Kidney (tissue), 14 donors: ENCODE data around the gene C5orf52. TPM values are rescaled to one million over a fixed set of nuclear protein-coding genes. Genes with fewer than 3 reads are reported as not detected.
"Not testable (repeated sequence)": the region's sequence is repeated elsewhere in the genome, so short reads cannot be mapped to it uniquely, and the experiment has no call there.

Experiments used
- DNase-seq, 5 donors: peaks; one replicate each; pipeline ENCODE4 v3.0.0-alpha.2; 2013 to 2020
- FAIRE-seq: peaks from 2 replicates; lab custom pipeline; 2012; peaks lifted over from hg19 to GRCh38; lab: Jason Lieb, UNC
- H3K27ac ChIP-seq, 2 donors: one replicate each; pipeline ENCODE4 v1.7.0; 2013; ENCODE audit warnings: low read depth in 2 of 2, low read length in 2 of 2, inconsistent platforms in 1 of 2
- H3K27me3 ChIP-seq: one replicate; pipeline ENCODE4 v1.7.1; 2013; ENCODE audit warnings: low read length, inconsistent platforms; ENCODE audit not compliant: control insufficient read depth, insufficient read depth
- H3K36me3 ChIP-seq, 3 donors: one replicate each; pipeline versions ENCODE4 v1.7.0 to v1.7.1; 2013; ENCODE audit warnings: low read length in 3 of 3, control low read depth in 1 of 3, inconsistent platforms in 1 of 3; ENCODE audit not compliant: insufficient read depth in 3 of 3, control insufficient read depth in 2 of 3
- H3K4me1 ChIP-seq, 3 donors: one replicate each; pipeline versions ENCODE4 v1.7.0 to v1.7.1; 2013; ENCODE audit warnings: low read length in 3 of 3, inconsistent platforms in 1 of 3, low read depth in 1 of 3; ENCODE audit not compliant: control insufficient read depth in 2 of 3, insufficient read depth in 2 of 3
- H3K4me3 ChIP-seq, 3 donors: one replicate each; pipeline versions ENCODE4 v1.7.0 to v1.8.1; 2013; ENCODE audit warnings: low read length in 3 of 3, control low read depth in 1 of 3, inconsistent platforms in 1 of 3
- H3K9ac ChIP-seq, 3 donors: one replicate each; pipeline versions ENCODE4 v1.7.0 to v1.7.1; 2013; ENCODE audit warnings: low read length in 3 of 3, control low read depth in 1 of 3, inconsistent platforms in 1 of 3
- H3K9me3 ChIP-seq, 3 donors: one replicate each; pipeline versions ENCODE4 v1.7.0 to v1.7.1; 2013; ENCODE audit warnings: low read length in 3 of 3, control low read depth in 1 of 3, inconsistent platforms in 1 of 3; ENCODE audit not compliant: control insufficient read depth in 2 of 3, insufficient read depth in 1 of 3
- intact Hi-C: fragments of 100-400 bp; cut with DNase I; formaldehyde crosslinking; loops from one replicate; pipeline ENCODE4 v1.11.1; 2022
- polyA plus RNA-seq: library from polyadenylated mRNA; stranded (reverse); fragments of 350-450 nt; fragmentation: Illumina TruSeq; extraction: RNeasy Lipid Tissue Mini Kit (QIAGEN cat#74804); gene quantifications from one replicate; pipeline ENCODE4 v1.2.3, GENCODE V29; 2014; ENCODE audit warnings: low read depth, low replicate concordance; ENCODE audit not compliant: insufficient read depth
- total RNA-seq: library from RNA; stranded (reverse); fragmentation: NEBNext Ultra II Directional; extraction: Animal tissue kit (Norgen Biotek cat#: 25700); gene quantifications from one replicate; pipeline ENCODE4 v1.2.1, GENCODE V29; 2021
- TF ChIP-seq, protein P1 (sequence below): IDR thresholded peaks from 3 replicates; pipeline ENCODE4 v1.5.1; 2012; ENCODE audit warnings: mild to moderate bottlenecking, moderate library complexity, borderline replicate concordance; ENCODE audit not compliant: insufficient read depth; ENCODE audit errors: extremely low read depth
- donor health status: control.
- donor health status: control.
- donor health status: control.
- donor health status: control.
- donor health status: control.
- donor health status: DM: yes; HTN: yes; CAD: no.
- donor health status: Normal renal cell carcinoma (clear cell type).

The C5orf52 gene
- total and polyA plus RNA-seq, 2 donors from 2014 or later, result not detected

DNA sequence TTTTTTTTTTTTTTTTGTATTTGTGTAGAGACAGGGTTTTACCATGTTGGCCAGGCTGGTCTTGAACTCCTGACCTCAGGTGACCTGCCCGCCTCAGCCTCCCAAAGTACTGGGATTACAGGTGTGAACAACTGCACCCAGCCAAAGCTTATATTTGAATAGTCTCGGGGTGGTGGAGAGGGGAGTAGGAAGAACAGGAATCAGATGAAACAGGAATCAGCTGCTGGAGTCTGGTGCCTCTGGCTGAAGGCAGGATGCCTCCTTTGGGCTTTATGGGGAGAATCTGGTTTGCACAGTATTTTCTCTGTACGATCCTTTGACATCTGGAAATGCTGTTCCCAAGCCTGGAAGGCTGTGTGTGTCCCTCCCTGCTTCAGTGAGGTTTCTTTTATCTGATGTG, 10.9 kb downstream of the C5orf52 start:
- DNase-seq (no peak), FAIRE-seq (no peak)
- Histone ChIP-seq H3K27ac (no peak overlapping the region), H3K4me3 (no peak overlapping the region), H3K36me3 (no peaks in the 10 kb centered on the region), H3K9ac (no peak overlapping the region), H3K4me1 (no peaks in the 10 kb centered on the region), H3K27me3 (no peaks in the 10 kb centered on the region), H3K9me3 (no peaks in the 10 kb centered on the region)
- intact Hi-C loops, result no loop called here
- TF ChIP-seq, protein P1, sequence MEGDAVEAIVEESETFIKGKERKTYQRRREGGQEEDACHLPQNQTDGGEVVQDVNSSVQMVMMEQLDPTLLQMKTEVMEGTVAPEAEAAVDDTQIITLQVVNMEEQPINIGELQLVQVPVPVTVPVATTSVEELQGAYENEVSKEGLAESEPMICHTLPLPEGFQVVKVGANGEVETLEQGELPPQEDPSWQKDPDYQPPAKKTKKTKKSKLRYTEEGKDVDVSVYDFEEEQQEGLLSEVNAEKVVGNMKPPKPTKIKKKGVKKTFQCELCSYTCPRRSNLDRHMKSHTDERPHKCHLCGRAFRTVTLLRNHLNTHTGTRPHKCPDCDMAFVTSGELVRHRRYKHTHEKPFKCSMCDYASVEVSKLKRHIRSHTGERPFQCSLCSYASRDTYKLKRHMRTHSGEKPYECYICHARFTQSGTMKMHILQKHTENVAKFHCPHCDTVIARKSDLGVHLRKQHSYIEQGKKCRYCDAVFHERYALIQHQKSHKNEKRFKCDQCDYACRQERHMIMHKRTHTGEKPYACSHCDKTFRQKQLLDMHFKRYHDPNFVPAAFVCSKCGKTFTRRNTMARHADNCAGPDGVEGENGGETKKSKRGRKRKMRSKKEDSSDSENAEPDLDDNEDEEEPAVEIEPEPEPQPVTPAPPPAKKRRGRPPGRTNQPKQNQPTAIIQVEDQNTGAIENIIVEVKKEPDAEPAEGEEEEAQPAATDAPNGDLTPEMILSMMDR, result no peak

DNA sequence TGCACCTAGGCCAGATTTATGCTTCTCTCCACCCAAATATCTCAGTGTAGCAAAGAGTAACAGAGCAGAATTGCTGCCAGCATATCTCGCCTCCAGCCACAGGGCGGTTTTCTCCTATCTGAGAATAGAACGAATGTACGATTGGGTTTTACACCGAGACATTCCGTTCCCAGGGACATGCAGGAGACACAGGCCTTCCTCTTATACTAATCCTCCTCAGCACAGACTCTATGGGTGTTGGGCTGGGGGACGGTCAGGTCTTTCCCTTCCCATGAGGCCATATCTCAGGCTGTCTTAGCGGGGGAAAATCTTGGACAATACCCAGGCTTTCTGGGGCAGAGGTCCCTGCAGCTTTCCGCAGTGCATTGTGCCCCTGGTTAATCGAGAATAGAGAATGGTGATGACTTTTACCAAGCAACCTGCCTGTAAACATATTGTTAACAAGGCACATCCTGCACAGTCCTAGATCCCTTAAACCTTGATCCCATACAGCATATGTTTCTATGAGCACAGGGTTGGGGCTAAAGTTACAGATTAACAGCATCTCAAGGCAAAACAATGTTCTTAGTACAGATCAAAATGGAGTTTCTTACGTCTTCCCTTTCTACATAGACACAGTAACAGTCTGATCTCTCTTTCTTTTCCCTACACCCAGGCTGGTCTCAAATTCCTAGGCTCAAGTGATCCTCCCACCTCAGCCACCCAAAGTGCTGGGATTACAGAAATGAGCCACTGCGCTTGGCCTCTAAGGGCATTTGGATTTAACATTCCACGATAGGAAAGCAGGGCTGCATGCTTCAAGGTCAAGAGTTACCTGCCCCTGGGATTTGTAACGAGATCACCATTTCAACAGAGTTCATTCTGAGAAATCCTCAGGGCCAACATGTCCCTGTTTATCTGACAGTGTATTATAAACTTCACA, 15.2 kb downstream of the C5orf52 start:
- H3K36me3 ChIP-seq, H3K9me3 ChIP-seq, H3K4me1 ChIP-seq, H3K4me3 ChIP-seq, H3K27ac ChIP-seq, FAIRE-seq, H3K9ac ChIP-seq, intact Hi-C loops, H3K27me3 ChIP-seq: not testable (repeated sequence)
- DNase-seq, result peak in 1 of 5 donors; percentile 9

DNA sequence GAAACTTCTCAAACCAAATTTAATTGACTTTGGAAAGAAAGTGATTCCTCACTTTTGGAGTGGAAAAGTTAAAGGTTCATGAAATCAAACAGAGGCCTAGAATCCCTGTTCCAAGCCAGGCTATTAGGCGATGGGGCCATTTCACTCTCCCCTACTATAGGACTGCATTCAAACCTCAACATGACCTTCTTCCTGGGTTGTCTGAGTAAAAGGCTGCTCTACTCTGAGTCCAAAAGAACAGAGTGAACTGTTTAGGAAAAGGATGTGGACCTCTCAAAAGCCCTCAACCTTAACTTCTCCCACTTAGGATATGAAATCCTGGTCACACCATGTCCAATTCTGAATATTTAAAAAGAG, 15.8 kb downstream of the C5orf52 start:
- intact Hi-C loops, result no loop called here
- H3K4me3 ChIP-seq, result no peak overlapping the region
- no peak for FAIRE-seq

More for the DNA sequence above, 15.8 kb downstream of the C5orf52 start:
- H3K36me3 ChIP-seq, result no peaks in the 10 kb centered on the region
- no peak overlapping the region for H3K9ac ChIP-seq
- TF ChIP-seq, protein P1, result no peak
- H3K4me1 ChIP-seq, result no peaks in the 10 kb centered on the region
- no peak for DNase-seq
- H3K27ac ChIP-seq, result no peak overlapping the region
- H3K9me3 ChIP-seq, result no peaks in the 10 kb centered on the region
- H3K27me3 ChIP-seq, result no peaks in the 10 kb centered on the region
